Activated T-cell treated with anti-CD3 and anti-CD28 coated beads, Interleukin-2, amount 50 U/mL, for 4 hours (primary cell): ENCODE data around the gene LIPG. TPM values are rescaled to one million over a fixed set of nuclear protein-coding genes. Genes with fewer than 3 reads are reported as not detected.

Source experiments
- ATAC-seq, 2 donors: fragments of 200-7000 bp; cut with Tn5 transposase; one replicate each; pipeline ENCODE4 v1.10.0; 2021
- DNase-seq: peaks from one replicate; pipeline ENCODE4 v3.0.0-alpha.2; 2020
- H3K27me3 Mint-ChIP-seq: one replicate; pipeline ENCODE4 v1.8.0; 2021; ENCODE audit warnings: low read depth, mixed read lengths
- H3K36me3 Mint-ChIP-seq: one replicate; pipeline ENCODE4 v1.8.0; 2022; ENCODE audit warnings: mixed read lengths; ENCODE audit not compliant: insufficient read depth
- H3K4me1 Mint-ChIP-seq: one replicate; pipeline ENCODE4 v1.8.0; 2021; ENCODE audit warnings: low read depth, mixed read lengths
- H3K4me3 Mint-ChIP-seq: one replicate; pipeline ENCODE4 v1.8.0; 2021; ENCODE audit warnings: mild to moderate bottlenecking, moderate library complexity, mixed read lengths
- H3K9me3 Mint-ChIP-seq: one replicate; pipeline ENCODE4 v1.8.0; 2021; ENCODE audit warnings: mixed read lengths
- total RNA-seq, 3 donors: library from RNA; stranded (reverse); gene quantifications; one replicate each; pipeline ENCODE4 v1.2.1, GENCODE V29; 2021

LIPG gene
- total RNA-seq, 3 donors from 2014 or later: 0.13 to 0.16 (median 0.15) TPM

DNA sequence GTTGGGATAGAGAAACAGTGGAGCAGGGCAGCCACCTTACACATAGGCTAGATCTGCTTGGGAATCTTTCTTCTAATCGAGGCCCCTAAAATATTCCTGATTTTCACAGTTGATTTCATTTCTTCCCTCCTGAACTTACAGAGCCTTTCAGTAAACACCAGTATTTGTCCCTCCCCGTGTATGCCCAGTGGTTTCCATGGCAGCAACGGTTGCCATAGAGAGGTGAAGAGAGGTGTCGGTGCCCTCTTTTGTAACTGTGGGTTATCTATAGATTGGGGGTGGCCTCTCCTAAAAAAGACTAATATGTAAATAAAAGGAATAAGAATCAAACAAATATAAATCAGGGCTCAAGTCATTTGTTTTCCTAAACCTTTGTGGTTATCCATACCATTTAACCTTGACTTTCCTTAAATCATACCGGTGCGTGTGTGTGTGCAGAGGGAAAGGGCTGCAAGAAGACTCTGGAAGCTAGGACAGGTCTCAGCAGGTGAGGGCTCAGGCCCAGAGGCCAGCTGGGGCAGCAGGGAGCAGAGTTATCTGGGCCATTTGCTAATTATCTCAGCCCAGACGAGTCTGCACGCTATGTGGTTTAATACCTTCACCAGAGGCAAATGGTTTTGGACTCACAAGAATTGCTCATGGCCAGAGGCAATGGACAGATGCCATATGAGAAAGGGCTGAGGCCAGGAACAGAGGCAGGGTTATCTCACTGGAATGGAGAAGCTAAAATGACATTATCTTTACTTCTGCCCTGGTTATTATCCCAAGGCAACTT lies 35.5 kb downstream of the LIPG start:
- Mint-ChIP-seq H3K9me3 (no peaks in the 10 kb centered on the region), H3K27me3 (peaks cover 9% of the 10 kb centered on the region), H3K36me3 (no peaks in the 10 kb centered on the region), H3K4me1 (no peaks in the 10 kb centered on the region), H3K4me3 (no peak overlapping the region)
- DNase-seq (no peak), ATAC-seq (no peak)

DNA sequence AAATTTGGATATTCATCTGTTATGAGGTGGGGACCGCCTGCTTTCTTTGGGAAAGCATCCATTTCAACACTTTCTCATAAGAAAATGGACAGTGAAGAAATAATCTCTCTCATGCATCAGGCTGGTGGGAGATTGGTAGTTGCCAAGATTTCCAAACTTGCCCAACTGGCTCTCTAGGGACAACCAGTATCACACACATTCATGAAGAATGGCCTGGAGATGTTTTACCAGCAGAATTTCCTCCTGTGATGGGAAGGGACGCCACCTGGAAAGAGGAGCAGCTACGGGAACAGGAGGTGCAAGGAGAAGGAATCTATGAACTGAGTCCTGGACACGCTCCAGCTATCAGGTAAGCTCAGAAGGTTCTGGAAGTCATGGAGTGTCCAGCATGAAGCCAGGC lies 39.4 kb downstream of the LIPG start:
- ATAC-seq (no peak), DNase-seq (no peak)
- H3K4me3 Mint-ChIP-seq: no peak overlapping the region
- H3K9me3 Mint-ChIP-seq: peaks cover 10% of the 10 kb centered on the region
- peaks cover 13% of the 10 kb centered on the region for H3K27me3 Mint-ChIP-seq
- H3K36me3 Mint-ChIP-seq: no peaks in the 10 kb centered on the region
- no peaks in the 10 kb centered on the region for H3K4me1 Mint-ChIP-seq

DNA sequence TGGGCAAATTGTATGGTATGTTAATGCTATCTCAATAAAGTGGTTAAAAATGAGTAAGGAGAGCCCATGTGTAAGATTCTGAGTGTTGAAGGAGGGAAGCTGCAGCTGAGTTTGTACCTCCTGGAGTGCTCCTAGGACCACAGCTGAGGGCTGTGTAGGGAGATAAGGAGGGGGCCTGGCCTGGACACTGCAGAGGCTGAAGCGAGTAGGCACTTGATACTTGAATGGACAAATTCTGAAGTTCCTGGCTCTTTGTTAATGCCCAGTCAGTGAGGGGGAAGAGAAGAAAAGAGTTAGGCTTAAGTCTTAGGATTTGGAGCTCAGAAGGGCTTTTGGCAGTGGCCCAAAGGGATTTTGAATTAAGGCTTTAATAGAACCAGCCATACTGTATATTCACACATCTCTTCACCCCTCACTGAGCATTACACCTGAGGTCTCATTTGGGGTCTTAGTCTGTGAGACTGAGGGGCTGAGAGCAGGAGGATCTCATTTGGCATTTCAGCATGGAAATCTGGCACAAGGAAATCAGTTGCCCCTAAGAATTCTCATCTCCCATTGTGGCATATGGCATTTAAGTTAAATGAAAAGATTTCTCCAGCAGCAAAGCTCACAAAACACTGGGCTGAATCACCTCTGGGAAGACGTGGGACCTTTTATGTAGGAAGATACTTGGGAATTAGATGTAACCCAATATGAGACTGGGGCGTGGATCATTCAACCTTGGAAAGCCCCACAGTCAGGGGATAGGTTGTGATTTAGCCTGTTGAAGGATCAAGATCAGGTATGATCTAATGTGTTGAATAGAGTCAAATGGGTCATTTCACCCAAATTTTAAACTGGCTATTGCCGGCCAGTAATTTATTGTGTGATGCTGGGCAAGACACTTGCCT lies 46.8 kb downstream of the LIPG start:
- H3K4me3 Mint-ChIP-seq: no peak overlapping the region
- no peak for DNase-seq
- H3K27me3 Mint-ChIP-seq: peaks cover 10% of the 10 kb centered on the region
- no peaks in the 10 kb centered on the region for H3K4me1 Mint-ChIP-seq
- no peaks in the 10 kb centered on the region for H3K36me3 Mint-ChIP-seq
- no peak for ATAC-seq
- peaks cover 10% of the 10 kb centered on the region for H3K9me3 Mint-ChIP-seq

DNA sequence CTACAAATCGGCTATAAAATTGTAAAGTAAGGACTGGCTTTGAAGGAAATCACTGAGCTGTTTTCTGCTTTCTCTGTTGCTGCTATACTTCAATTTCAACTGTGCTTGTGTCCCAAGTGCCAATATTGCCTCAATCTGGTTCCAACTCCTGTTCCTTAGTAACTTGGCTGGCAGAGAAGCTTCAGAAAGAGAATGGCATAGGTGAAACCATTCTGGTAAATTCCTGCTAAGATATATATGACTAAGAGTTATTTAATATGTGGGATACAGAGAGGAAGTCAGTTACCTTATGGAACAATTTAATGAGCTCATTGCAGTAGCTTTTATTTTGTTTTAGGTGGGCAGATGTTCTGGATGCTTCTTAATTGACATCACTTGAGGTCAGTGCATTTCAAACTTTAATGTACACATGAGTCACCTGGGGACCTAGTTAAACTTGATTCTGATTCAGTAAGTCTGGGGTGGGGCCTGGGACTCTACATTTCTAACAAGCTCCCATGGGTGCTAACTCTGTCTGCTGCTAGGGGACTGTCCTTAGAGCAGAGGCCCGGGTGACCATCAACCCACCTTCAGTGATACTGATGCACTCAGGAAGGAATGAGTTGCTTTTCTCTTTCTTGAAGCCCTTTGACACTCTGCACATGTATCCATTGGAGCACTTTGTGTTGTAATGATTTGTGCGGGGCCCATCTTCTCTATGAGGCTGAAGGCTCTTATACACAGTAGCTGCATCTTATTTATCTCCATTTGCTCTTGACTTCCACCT lies 47.6 kb downstream of the LIPG start:
- no peak for DNase-seq
- no peaks in the 10 kb centered on the region for H3K4me1 Mint-ChIP-seq
- H3K36me3 Mint-ChIP-seq: no peaks in the 10 kb centered on the region
- peaks cover 9% of the 10 kb centered on the region for H3K27me3 Mint-ChIP-seq
- H3K9me3 Mint-ChIP-seq: peaks cover 10% of the 10 kb centered on the region
- no peak overlapping the region for H3K4me3 Mint-ChIP-seq
- no peak for ATAC-seq

DNA sequence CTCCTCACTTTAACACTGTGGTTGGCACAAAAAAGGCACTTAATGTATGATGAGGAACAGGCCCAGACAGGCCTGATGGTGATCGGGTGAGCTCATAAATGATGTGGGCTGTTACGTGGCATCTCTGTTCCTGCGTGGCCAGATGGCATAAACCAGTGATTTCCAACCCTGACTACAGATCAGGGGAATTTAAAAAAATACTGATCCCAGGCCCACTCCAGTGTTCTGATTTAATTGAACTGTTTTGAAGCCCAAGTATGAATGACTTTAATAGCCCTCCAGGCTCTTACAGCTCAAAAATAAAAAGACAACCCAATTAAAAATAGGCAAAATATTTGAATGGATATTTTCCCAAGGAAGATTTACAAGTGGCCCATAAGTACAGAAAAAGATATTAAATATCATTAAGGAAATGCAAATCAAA lies 48.2 kb downstream of the LIPG start:
- no peaks in the 10 kb centered on the region for H3K4me1 Mint-ChIP-seq

DNA sequence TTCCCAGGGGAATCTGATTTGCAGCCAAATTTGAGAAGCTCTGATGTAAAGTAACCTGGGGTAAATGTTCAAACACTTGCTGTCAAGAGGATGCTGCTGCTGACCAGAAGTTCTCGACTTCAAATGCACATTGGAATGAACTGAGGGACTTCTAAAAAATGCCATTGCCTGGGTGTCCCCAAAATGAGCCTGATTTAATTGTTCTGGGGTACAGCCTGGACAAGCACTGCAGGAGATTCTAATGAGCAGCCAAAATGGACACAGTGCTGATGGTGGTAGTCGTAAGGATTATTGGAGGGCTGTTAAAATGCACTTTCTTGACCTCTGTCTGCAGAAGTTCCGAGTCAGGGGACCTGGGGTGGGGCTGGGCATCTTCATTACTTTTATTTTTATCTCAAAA lies 49.5 kb downstream of the LIPG start:
- H3K27me3 Mint-ChIP-seq: peaks cover 4% of the 10 kb centered on the region

More for the DNA sequence above, 48.2 kb downstream of the LIPG start:
- ATAC-seq (no peak), DNase-seq (no peak)
- Mint-ChIP-seq H3K36me3 (no peaks in the 10 kb centered on the region), H3K4me3 (no peak overlapping the region), H3K27me3 (peaks cover 7% of the 10 kb centered on the region), H3K9me3 (peaks cover 9% of the 10 kb centered on the region)

DNA sequence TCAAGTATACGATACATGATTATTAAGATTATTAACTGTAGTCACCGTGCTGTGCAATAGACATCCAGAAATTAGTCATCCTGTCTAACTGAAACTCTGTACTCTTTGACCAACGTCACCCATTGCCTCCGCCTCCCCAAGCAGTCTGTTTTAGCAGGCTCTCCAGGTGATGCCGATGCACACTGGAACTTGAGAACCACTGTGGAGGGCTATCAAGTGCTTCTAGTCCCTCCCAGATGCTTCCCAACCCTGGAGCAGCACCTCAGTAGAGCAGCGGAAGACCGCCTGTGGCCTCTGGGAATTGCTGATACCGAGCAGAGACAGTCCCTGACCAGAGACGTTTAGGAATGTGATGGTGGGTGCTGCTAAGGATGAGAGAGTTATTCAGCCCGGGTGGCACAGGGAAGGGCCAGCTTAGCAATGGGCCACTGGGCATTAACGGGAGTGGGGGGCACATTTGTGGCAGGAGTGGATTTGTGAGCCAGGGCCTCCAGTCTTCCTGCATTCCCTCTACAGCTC lies 50.7 kb downstream of the LIPG start:
- Mint-ChIP-seq H3K9me3 (no peaks in the 10 kb centered on the region), H3K4me1 (no peaks in the 10 kb centered on the region), H3K36me3 (no peaks in the 10 kb centered on the region), H3K4me3 (no peak overlapping the region), H3K27me3 (peaks cover 4% of the 10 kb centered on the region)
- ATAC-seq (no peak), DNase-seq (no peak)

More for the DNA sequence above, 49.5 kb downstream of the LIPG start:
- Mint-ChIP-seq H3K4me3 (no peak overlapping the region), H3K4me1 (no peaks in the 10 kb centered on the region), H3K36me3 (no peaks in the 10 kb centered on the region), H3K9me3 (no peaks in the 10 kb centered on the region)
- no peak for ATAC-seq
- DNase-seq: no peak

DNA sequence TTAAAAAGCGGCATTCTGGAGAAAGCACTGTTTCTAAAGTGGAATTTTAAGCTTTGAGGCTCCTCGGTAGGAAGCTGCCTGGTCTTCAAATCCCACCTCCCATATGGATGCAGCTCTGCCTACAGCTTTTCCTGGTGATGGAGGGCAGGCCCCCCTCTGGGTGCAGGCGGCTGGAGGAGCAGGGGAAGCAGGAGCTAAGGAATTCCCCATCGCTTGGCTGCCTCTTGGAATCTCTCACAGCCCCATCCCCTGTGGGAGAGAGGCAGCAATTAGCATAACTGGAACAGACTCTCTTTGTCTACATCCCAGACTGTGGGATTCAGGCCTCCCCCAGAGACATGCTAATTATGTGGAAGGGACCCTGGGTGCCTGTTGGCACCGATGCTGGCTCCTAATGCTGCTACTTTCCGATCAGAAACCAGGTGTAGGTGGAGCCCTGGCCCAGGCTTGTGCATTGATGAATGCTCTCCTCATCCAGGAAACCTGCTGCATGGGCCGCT lies 51.3 kb downstream of the LIPG start:
- Mint-ChIP-seq H3K36me3 (no peaks in the 10 kb centered on the region), H3K4me1 (no peaks in the 10 kb centered on the region), H3K4me3 (no peak overlapping the region), H3K9me3 (no peaks in the 10 kb centered on the region), H3K27me3 (peaks cover 4% of the 10 kb centered on the region)
- ATAC-seq (no peak), DNase-seq (no peak)

DNA sequence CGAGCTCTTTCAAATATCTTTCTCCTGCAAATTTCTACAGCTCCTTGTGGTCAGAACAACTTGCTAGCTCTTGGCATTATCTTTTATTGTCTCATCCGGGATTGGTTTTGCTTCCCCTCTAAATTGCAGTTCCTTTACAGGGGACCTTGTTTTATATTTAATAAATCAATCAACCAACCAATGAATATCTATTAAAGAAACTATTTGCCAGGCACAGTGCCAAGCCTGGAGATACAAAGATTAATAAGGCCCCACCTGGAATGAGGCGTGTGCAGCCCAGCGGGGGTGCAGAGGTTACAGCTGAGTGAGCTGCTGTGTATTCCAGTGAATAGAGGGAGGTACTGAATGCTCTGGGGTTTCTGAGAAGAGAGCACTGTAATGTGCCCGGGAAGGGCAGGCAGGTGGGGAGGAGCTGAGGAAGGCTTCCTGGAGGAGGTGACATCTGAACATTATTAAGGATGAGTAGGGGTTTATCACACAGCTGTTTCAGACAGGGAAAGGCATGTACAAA lies 51.8 kb downstream of the LIPG start:
- no peak overlapping the region for H3K4me3 Mint-ChIP-seq
- H3K9me3 Mint-ChIP-seq: no peaks in the 10 kb centered on the region
- ATAC-seq (no peak), DNase-seq (no peak)
- H3K36me3 Mint-ChIP-seq: no peaks in the 10 kb centered on the region
- peaks cover 4% of the 10 kb centered on the region for H3K27me3 Mint-ChIP-seq
- H3K4me1 Mint-ChIP-seq: no peaks in the 10 kb centered on the region

DNA sequence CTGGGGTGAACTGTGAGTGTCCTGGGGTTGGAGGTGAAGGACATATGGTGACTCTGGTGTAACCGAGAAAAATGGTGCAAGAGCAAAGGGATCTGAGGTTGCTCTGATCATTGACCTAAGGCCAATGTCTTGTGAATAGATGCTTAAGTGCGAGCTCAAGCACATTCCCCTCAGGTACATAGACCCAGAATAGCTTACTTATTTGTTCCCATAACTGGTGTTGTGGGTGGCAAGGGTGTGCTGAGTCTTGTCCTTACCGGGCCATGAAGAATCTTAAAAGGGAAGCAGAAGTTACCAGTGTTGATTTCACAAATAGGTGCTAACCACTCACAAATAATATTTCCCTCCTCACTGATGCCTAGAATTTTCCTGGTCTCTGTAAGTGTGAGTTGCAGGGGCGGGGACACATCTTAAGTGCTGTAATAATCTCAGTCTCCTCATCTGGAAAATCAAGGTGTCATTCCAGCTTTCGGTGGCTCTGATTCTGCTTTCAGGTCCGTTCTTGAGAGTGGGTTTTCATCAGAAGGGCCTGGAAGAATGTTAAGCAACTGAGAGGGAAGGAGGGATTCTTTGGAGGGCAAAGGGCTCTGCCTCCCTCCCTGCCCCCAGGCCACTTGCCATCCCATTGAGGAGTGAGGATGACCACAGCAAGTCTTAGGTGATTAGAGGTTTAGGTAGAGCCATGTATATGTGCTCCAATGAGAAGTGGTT lies 54.9 kb downstream of the LIPG start:
- Mint-ChIP-seq H3K9me3 (no peaks in the 10 kb centered on the region), H3K36me3 (no peaks in the 10 kb centered on the region), H3K27me3 (peaks cover 10% of the 10 kb centered on the region), H3K4me3 (no peak overlapping the region), H3K4me1 (no peaks in the 10 kb centered on the region)
- ATAC-seq (no peak), DNase-seq (no peak)

DNA sequence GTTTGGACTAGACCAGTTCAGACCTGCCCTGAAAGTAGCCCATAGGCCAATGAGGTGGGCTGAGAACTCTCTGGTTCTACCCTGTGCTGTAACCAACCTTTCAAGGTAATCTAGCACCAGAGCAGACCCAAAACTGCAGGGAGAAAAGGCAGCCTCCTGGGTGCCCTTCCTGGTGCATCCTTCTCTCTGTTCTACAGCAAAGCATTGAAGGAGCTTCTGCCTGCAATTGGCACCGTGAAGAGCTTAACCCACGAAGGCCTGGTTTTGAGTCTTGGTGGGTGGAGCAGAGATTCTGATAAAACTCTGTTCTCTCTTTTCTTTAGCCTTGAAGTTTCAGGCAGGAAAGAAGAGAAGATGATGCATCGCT lies 55.5 kb downstream of the LIPG start:
- DNase-seq: no peak
- no peaks in the 10 kb centered on the region for H3K36me3 Mint-ChIP-seq
- H3K4me1 Mint-ChIP-seq: no peaks in the 10 kb centered on the region
- ATAC-seq: no peak
- peaks cover 10% of the 10 kb centered on the region for H3K27me3 Mint-ChIP-seq
- H3K9me3 Mint-ChIP-seq: no peaks in the 10 kb centered on the region
- H3K4me3 Mint-ChIP-seq: no peak overlapping the region

DNA sequence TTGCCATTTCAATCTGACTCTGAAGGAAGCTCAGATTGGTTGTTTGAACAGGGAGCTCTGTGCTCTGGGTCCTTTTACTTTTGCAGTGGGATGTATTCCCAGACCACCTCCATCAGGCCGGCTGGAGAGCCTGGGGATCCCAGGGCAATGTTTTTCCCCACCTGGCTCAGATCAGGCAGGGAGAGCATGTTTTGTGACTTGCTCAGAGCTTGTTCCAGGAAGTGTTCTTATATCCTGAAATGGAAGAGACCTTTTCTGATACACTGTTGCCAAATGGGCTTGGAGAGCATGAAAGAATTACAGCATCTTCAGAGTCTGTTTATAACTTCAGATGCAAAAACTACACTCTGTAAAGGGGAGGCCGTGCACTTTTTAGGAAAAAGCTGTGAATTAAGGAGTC lies 56.0 kb downstream of the LIPG start:
- Mint-ChIP-seq H3K27me3 (peaks cover 12% of the 10 kb centered on the region), H3K4me3 (no peak overlapping the region), H3K4me1 (no peaks in the 10 kb centered on the region), H3K36me3 (no peaks in the 10 kb centered on the region), H3K9me3 (no peaks in the 10 kb centered on the region)
- DNase-seq (no peak), ATAC-seq (no peak)
